HEK293 (cell line): ENCODE measurements around the gene PARP8.

Experiments
- KLF1 ChIP-seq: fragments of 450-650 bp; formaldehyde crosslinking; IDR thresholded peaks from 2 replicates; pipeline ENCODE4 v1.5.1; 2016; ENCODE audit warnings: missing biosample characterization, missing genetic modification characterization
- KLF7 ChIP-seq: fragments of 450-650 bp; formaldehyde crosslinking; IDR thresholded peaks from 2 replicates; pipeline ENCODE4 v1.5.1; 2016; ENCODE audit warnings: missing biosample characterization, missing genetic modification characterization, borderline replicate concordance
- KLF9 ChIP-seq: fragments of 450-650 bp; formaldehyde crosslinking; IDR thresholded peaks from 2 replicates; pipeline ENCODE4 v1.5.1; 2016; ENCODE audit warnings: missing biosample characterization, missing genetic modification characterization, low read depth
- ZBTB1 ChIP-seq: fragments of 450-650 bp; formaldehyde crosslinking; IDR thresholded peaks from 2 replicates; pipeline ENCODE4 v1.5.1; 2016; ENCODE audit warnings: missing biosample characterization, missing genetic modification characterization
- ZNF202 ChIP-seq: fragments of 450-650 bp; formaldehyde crosslinking; IDR thresholded peaks from 2 replicates; pipeline ENCODE4 v1.5.1; 2016; ENCODE audit warnings: missing biosample characterization, missing genetic modification characterization, borderline replicate concordance
- ZNF221 ChIP-seq: fragments of 450-650 bp; formaldehyde crosslinking; IDR thresholded peaks from 2 replicates; pipeline ENCODE4 v1.5.1; 2017; ENCODE audit warnings: missing biosample characterization, missing genetic modification characterization, borderline replicate concordance
- ZNF416 ChIP-seq: fragments of 450-650 bp; formaldehyde crosslinking; IDR thresholded peaks from 2 replicates; pipeline ENCODE4 v1.5.1; 2016; ENCODE audit warnings: missing biosample characterization, missing genetic modification characterization
- ZNF660 ChIP-seq: fragments of 450-650 bp; IDR thresholded peaks from 2 replicates; pipeline ENCODE4 v1.5.1; 2018; ENCODE audit warnings: missing biosample characterization, mild to moderate bottlenecking, missing genetic modification characterization
- TF ChIP-seq, protein P1 (sequence below): fragments of 450-650 bp; formaldehyde crosslinking; IDR thresholded peaks from 2 replicates; pipeline ENCODE4 v1.5.1; 2016; ENCODE audit warnings: missing biosample characterization, missing genetic modification characterization
- TF ChIP-seq, protein P2 (sequence below): fragments of 450-650 bp; formaldehyde crosslinking; IDR thresholded peaks from 2 replicates; pipeline ENCODE4 v1.5.1; 2016; ENCODE audit warnings: missing biosample characterization, missing genetic modification characterization

DNA sequence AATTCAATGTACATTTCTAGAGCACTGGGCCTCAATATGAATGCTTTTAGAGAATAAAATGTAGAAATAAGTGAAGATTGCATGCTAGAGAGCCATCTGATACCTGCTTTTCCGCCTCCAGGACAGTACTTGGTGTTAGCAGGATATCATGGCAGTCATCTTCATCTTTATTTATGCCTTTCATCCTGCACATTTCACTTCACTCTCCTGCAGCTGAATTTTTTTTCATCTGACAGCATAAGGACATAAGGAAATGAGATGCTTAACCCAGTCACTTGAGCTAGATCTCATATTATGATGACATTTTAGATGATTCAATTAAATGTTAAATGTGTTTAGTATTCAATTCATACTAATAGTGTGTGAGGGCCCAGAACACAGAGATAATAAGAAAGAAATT is 162.6 kb downstream of the PARP8 start:
- TF ChIP-seq, protein P1, sequence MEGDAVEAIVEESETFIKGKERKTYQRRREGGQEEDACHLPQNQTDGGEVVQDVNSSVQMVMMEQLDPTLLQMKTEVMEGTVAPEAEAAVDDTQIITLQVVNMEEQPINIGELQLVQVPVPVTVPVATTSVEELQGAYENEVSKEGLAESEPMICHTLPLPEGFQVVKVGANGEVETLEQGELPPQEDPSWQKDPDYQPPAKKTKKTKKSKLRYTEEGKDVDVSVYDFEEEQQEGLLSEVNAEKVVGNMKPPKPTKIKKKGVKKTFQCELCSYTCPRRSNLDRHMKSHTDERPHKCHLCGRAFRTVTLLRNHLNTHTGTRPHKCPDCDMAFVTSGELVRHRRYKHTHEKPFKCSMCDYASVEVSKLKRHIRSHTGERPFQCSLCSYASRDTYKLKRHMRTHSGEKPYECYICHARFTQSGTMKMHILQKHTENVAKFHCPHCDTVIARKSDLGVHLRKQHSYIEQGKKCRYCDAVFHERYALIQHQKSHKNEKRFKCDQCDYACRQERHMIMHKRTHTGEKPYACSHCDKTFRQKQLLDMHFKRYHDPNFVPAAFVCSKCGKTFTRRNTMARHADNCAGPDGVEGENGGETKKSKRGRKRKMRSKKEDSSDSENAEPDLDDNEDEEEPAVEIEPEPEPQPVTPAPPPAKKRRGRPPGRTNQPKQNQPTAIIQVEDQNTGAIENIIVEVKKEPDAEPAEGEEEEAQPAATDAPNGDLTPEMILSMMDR (tag by site-specific recombination) = no peak
- TF ChIP-seq ZBTB1 = no peak
- no peak for TF ChIP-seq KLF1 (tag by site-specific recombination)
- TF ChIP-seq KLF7 (tag by site-specific recombination) = no peak
- no peak for TF ChIP-seq ZNF202 (tag by site-specific recombination)
- TF ChIP-seq ZNF660 = no peak
- no peak for TF ChIP-seq KLF9
- no peak for TF ChIP-seq ZNF221 (tag by site-specific recombination)
- TF ChIP-seq, protein P2, sequence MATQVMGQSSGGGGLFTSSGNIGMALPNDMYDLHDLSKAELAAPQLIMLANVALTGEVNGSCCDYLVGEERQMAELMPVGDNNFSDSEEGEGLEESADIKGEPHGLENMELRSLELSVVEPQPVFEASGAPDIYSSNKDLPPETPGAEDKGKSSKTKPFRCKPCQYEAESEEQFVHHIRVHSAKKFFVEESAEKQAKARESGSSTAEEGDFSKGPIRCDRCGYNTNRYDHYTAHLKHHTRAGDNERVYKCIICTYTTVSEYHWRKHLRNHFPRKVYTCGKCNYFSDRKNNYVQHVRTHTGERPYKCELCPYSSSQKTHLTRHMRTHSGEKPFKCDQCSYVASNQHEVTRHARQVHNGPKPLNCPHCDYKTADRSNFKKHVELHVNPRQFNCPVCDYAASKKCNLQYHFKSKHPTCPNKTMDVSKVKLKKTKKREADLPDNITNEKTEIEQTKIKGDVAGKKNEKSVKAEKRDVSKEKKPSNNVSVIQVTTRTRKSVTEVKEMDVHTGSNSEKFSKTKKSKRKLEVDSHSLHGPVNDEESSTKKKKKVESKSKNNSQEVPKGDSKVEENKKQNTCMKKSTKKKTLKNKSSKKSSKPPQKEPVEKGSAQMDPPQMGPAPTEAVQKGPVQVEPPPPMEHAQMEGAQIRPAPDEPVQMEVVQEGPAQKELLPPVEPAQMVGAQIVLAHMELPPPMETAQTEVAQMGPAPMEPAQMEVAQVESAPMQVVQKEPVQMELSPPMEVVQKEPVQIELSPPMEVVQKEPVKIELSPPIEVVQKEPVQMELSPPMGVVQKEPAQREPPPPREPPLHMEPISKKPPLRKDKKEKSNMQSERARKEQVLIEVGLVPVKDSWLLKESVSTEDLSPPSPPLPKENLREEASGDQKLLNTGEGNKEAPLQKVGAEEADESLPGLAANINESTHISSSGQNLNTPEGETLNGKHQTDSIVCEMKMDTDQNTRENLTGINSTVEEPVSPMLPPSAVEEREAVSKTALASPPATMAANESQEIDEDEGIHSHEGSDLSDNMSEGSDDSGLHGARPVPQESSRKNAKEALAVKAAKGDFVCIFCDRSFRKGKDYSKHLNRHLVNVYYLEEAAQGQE (tag by site-specific recombination) = no peak
- no peak for TF ChIP-seq ZNF416 (tag by site-specific recombination)
